HG03442 (cell line): Measurements from ENCODE around the gene TEKT2.

Experiments used
- ATAC-seq: cut with Tn5 transposase; IDR thresholded peaks from one replicate; pipeline ENCODE4 v1.9.1; 2021; ENCODE audit warnings: mild to moderate bottlenecking, moderate library complexity; ENCODE audit not compliant: unreplicated experiment

Gene TEKT2

GRCh38 chr1:36086529-36087232, 2.8 kb downstream of the TEKT2 start:
- ATAC-seq: no peak

GRCh38 chr1:36087233-36088123, 3.6 kb downstream of the TEKT2 start:
- ATAC-seq: no peak

GRCh38 chr1:36088265-36088576, 4.3 kb downstream of the TEKT2 start:
- ATAC-seq: peak; percentile 4

GRCh38 chr1:36088577-36089392, 4.9 kb downstream of the TEKT2 start, which contains the start of gene ADPRS:
Gene ADPRS, plus strand, starts transcription at chr1:36088892. Its CDS starts 13 bp downstream, at chr1:36088905.
- peak; percentile 72 for ATAC-seq

- ATAC-seq: no peak
Observed at GRCh38 chr1:36089393-36090121, 5.7 kb downstream of the TEKT2 start.

GRCh38 chr1:36091141-36091540, 7.2 kb downstream of the TEKT2 start:
- no peak for ATAC-seq

GRCh38 chr1:36091698-36092097, 7.8 kb downstream of the TEKT2 start:
- ATAC-seq: no peak

GRCh38 chr1:36092166-36092797, 8.4 kb downstream of the TEKT2 start:
- ATAC-seq: no peak

- no peak for ATAC-seq
Observed at GRCh38 chr1:36092798-36093185, 8.9 kb downstream of the TEKT2 start.

- ATAC-seq: no peak
Observed at GRCh38 chr1:36093226-36093625, 9.3 kb downstream of the TEKT2 start.

GRCh38 chr1:36093929-36094328, 10.0 kb downstream of the TEKT2 start:
- ATAC-seq: no peak

- no peak for ATAC-seq
Observed at GRCh38 chr1:36094621-36095061, 10.7 kb downstream of the TEKT2 start.

- no peak for ATAC-seq
Observed at GRCh38 chr1:36095760-36096405, 12.0 kb downstream of the TEKT2 start.

GRCh38 chr1:36096500-36097432, 12.9 kb downstream of the TEKT2 start:
- no peak for ATAC-seq

- no peak for ATAC-seq
Observed at GRCh38 chr1:36097693-36098585, 14.0 kb downstream of the TEKT2 start.

- ATAC-seq: no peak
Observed at GRCh38 chr1:36098650-36099365, 14.9 kb downstream of the TEKT2 start.
